IgD-negative memory B cell (primary cell): Measurements from ENCODE around the gene CETP. TPM values are rescaled to one million over a fixed set of nuclear protein-coding genes. Genes with fewer than 3 reads are reported as not detected.
A peak's percentile ranks its signal among the peaks of the same experiment; 100 is the strongest.
"Not testable (repeated sequence)": the region's sequence is repeated elsewhere in the genome, so short reads cannot be mapped to it uniquely, and the experiment has no call there.

Experiments
- H3K27ac Mint-ChIP-seq, 3 donors: one replicate each; pipeline ENCODE4 v1.8.0; 2020 to 2022; ENCODE audit warnings: mild to moderate bottlenecking in 3 of 3, mixed read lengths in 3 of 3, moderate library complexity in 1 of 3
- H3K27me3 Mint-ChIP-seq: one replicate; pipeline ENCODE4 v1.8.0; 2021; ENCODE audit warnings: mixed read lengths
- H3K36me3 Mint-ChIP-seq: one replicate; pipeline ENCODE4 v1.8.0; 2020; ENCODE audit warnings: mild to moderate bottlenecking, mixed read lengths
- H3K4me1 Mint-ChIP-seq, 3 donors: one replicate each; pipeline ENCODE4 v1.8.0; 2020 to 2022; ENCODE audit warnings: mixed read lengths in 3 of 3, mild to moderate bottlenecking in 1 of 3
- H3K4me3 Mint-ChIP-seq, 4 donors: one replicate each; pipeline ENCODE4 v1.8.0; 2020 to 2022; ENCODE audit warnings: mild to moderate bottlenecking in 4 of 4, mixed read lengths in 4 of 4, moderate library complexity in 3 of 4
- H3K9me3 Mint-ChIP-seq, 3 donors: one replicate each; pipeline ENCODE4 v1.8.0; 2020 to 2021; ENCODE audit warnings: mixed read lengths in 3 of 3, mild to moderate bottlenecking in 1 of 3
- polyA plus RNA-seq: library from polyadenylated mRNA; unstranded; fragments of 300-500 nt; fragmentation: Illumina TruSeq; gene quantifications from one replicate; pipeline ENCODE4 v1.2.3, GENCODE V29; 2021

Gene CETP
- polyA plus RNA-seq, 1 donor from 2014 or later, result 0.79 TPM

GRCh38 chr16:56986908-56987307 lies 25.2 kb downstream of the CETP start:
- Mint-ChIP-seq H3K4me1 (peaks cover 42 to 69% (median 55%) of the 10 kb centered on the region in 3 donors), H3K36me3 (peaks cover 18% of the 10 kb centered on the region), H3K27ac (peak overlapping the region; percentile 98 to 99 (median 98)), H3K4me3 (peak overlapping the region; percentile 8 to 100 (median 65))
- not testable (repeated sequence) for H3K27me3 Mint-ChIP-seq, H3K9me3 Mint-ChIP-seq

GRCh38 chr16:56987692-56988091 lies 25.9 kb downstream of the CETP start:
- H3K36me3 Mint-ChIP-seq, result peaks cover 20% of the 10 kb centered on the region
- H3K4me3 Mint-ChIP-seq, result peak overlapping the region; percentile 99 to 100 (median 100)
- peaks cover 37 to 64% (median 51%) of the 10 kb centered on the region in 3 donors for H3K4me1 Mint-ChIP-seq
- H3K9me3 Mint-ChIP-seq, result no peaks in the 10 kb centered on the region
- no peaks in the 10 kb centered on the region for H3K27me3 Mint-ChIP-seq
- H3K27ac Mint-ChIP-seq, result peak overlapping the region; percentile 98 to 99 (median 98)

- H3K4me3 Mint-ChIP-seq, result peak overlapping the region; percentile 99 to 100 (median 100)
- peaks cover 19% of the 10 kb centered on the region for H3K36me3 Mint-ChIP-seq
- H3K4me1 Mint-ChIP-seq, result peaks cover 36 to 65% (median 51%) of the 10 kb centered on the region in 3 donors
- H3K27ac Mint-ChIP-seq, result peak overlapping the region; percentile 98 to 99 (median 98)
- no peaks in the 10 kb centered on the region for H3K9me3 Mint-ChIP-seq
- H3K27me3 Mint-ChIP-seq, result no peaks in the 10 kb centered on the region
Observed at GRCh38 chr16:56988161-56988947, 26.6 kb downstream of the CETP start.

GRCh38 chr16:56988948-56989945 lies 27.5 kb downstream of the CETP start, which contains the start of gene NLRC5:
Gene NLRC5 (plus strand): TSS chr16:56989557. CDS start chr16:57020713, 31,156 bp downstream.
- Mint-ChIP-seq H3K27ac (peak within 1 kb of the TSS; percentile 98 to 99 (median 98)), H3K4me3 (peak within 1 kb of the TSS; percentile 99 to 100 (median 100)), H3K4me1 (peaks cover 44 to 72% (median 60%) of the 10 kb centered on the region in 3 donors), H3K36me3 (peaks cover 19% of the 10 kb centered on the region), H3K27me3 (no peaks in the 10 kb centered on the region), H3K9me3 (no peaks in the 10 kb centered on the region)

- peaks cover 44 to 70% (median 60%) of the 10 kb centered on the region in 3 donors for H3K4me1 Mint-ChIP-seq
- peaks cover 14% of the 10 kb centered on the region for H3K36me3 Mint-ChIP-seq
- no peaks in the 10 kb centered on the region for H3K9me3 Mint-ChIP-seq
- H3K4me3 Mint-ChIP-seq, result peak overlapping the region; percentile 99 to 100 (median 100)
- no peaks in the 10 kb centered on the region for H3K27me3 Mint-ChIP-seq
- H3K27ac Mint-ChIP-seq, result peak overlapping the region; percentile 98 to 99 (median 98)
Observed at GRCh38 chr16:56989988-56990387, 28.2 kb downstream of the CETP start.

GRCh38 chr16:56990407-56991286 lies 28.9 kb downstream of the CETP start:
- H3K27ac Mint-ChIP-seq, result peak overlapping the region; percentile 98 to 99 (median 98)
- H3K4me1 Mint-ChIP-seq, result peaks cover 45 to 66% (median 60%) of the 10 kb centered on the region in 3 donors
- peaks cover 14% of the 10 kb centered on the region for H3K36me3 Mint-ChIP-seq
- peak overlapping the region; percentile 99 to 100 (median 100) for H3K4me3 Mint-ChIP-seq
- H3K27me3 Mint-ChIP-seq, result no peaks in the 10 kb centered on the region
- no peaks in the 10 kb centered on the region for H3K9me3 Mint-ChIP-seq

GRCh38 chr16:56992431-56992830 lies 30.7 kb downstream of the CETP start:
- Mint-ChIP-seq H3K36me3 (peaks cover 11% of the 10 kb centered on the region), H3K27ac (peak overlapping the region; percentile 10 to 99 (median 95)), H3K4me1 (peaks cover 53 to 62% (median 60%) of the 10 kb centered on the region in 3 donors), H3K4me3 (peak overlapping the region in 3 of 4 donors; percentile 46 to 100 (median 54))
- H3K9me3 Mint-ChIP-seq, H3K27me3 Mint-ChIP-seq: not testable (repeated sequence)

- Mint-ChIP-seq H3K4me1 (peaks cover 50 to 54% (median 54%) of the 10 kb centered on the region in 3 donors), H3K4me3 (peak overlapping the region; percentile 46 to 87 (median 80)), H3K9me3 (no peaks in the 10 kb centered on the region), H3K36me3 (peaks cover 7% of the 10 kb centered on the region), H3K27me3 (no peaks in the 10 kb centered on the region), H3K27ac (peak overlapping the region; percentile 43 to 95 (median 83))
Observed at GRCh38 chr16:56993204-56993603, 31.5 kb downstream of the CETP start.

GRCh38 chr16:56994311-56994710 lies 32.6 kb downstream of the CETP start:
- H3K27me3 Mint-ChIP-seq, result no peaks in the 10 kb centered on the region
- H3K4me1 Mint-ChIP-seq, result peaks cover 56 to 61% (median 57%) of the 10 kb centered on the region in 3 donors
- peaks cover 7% of the 10 kb centered on the region for H3K36me3 Mint-ChIP-seq
- H3K9me3 Mint-ChIP-seq, result no peaks in the 10 kb centered on the region
- peak overlapping the region; percentile 46 to 89 (median 80) for H3K4me3 Mint-ChIP-seq
- peak overlapping the region; percentile 43 to 95 (median 89) for H3K27ac Mint-ChIP-seq

- peak overlapping the region; percentile 34 to 90 (median 76) for H3K4me3 Mint-ChIP-seq
Observed at GRCh38 chr16:56995136-56995805, 33.5 kb downstream of the CETP start.

GRCh38 chr16:56997264-56997663 lies 35.5 kb downstream of the CETP start:
- H3K27me3 Mint-ChIP-seq, result no peaks in the 10 kb centered on the region
- H3K4me3 Mint-ChIP-seq, result no peak overlapping the region
- no peaks in the 10 kb centered on the region for H3K9me3 Mint-ChIP-seq
- peak overlapping the region; percentile 17 to 88 (median 65) for H3K27ac Mint-ChIP-seq
- H3K4me1 Mint-ChIP-seq, result peaks cover 52 to 75% (median 72%) of the 10 kb centered on the region in 3 donors
- H3K36me3 Mint-ChIP-seq, result peaks cover 4% of the 10 kb centered on the region

More at GRCh38 chr16:56995136-56995805, 33.5 kb downstream of the CETP start:
- Mint-ChIP-seq H3K27me3 (no peaks in the 10 kb centered on the region), H3K36me3 (peaks cover 7% of the 10 kb centered on the region), H3K9me3 (no peaks in the 10 kb centered on the region), H3K4me1 (peaks cover 52 to 68% (median 61%) of the 10 kb centered on the region in 3 donors), H3K27ac (peak overlapping the region; percentile 65 to 95 (median 87))

- peaks cover 4% of the 10 kb centered on the region for H3K36me3 Mint-ChIP-seq
- peaks cover 54 to 76% (median 73%) of the 10 kb centered on the region in 3 donors for H3K4me1 Mint-ChIP-seq
- H3K27me3 Mint-ChIP-seq, result no peaks in the 10 kb centered on the region
- no peaks in the 10 kb centered on the region for H3K9me3 Mint-ChIP-seq
- peak overlapping the region in 2 of 4 donors; percentile 25 to 65 for H3K4me3 Mint-ChIP-seq
- H3K27ac Mint-ChIP-seq, result peak overlapping the region; percentile 90 to 98 (median 97)
Observed at GRCh38 chr16:56997931-56998330, 36.2 kb downstream of the CETP start.

- Mint-ChIP-seq H3K4me1 (peaks cover 53 to 75% (median 72%) of the 10 kb centered on the region in 3 donors), H3K36me3 (peaks cover under 1% of the 10 kb centered on the region), H3K27ac (peak overlapping the region; percentile 90 to 98 (median 97)), H3K4me3 (no peak overlapping the region), H3K27me3 (no peaks in the 10 kb centered on the region), H3K9me3 (no peaks in the 10 kb centered on the region)
Observed at GRCh38 chr16:56998352-56998751, 36.6 kb downstream of the CETP start.
